ENCODE data around the gene PIMREG.

- TF ChIP-seq, protein P1, sequence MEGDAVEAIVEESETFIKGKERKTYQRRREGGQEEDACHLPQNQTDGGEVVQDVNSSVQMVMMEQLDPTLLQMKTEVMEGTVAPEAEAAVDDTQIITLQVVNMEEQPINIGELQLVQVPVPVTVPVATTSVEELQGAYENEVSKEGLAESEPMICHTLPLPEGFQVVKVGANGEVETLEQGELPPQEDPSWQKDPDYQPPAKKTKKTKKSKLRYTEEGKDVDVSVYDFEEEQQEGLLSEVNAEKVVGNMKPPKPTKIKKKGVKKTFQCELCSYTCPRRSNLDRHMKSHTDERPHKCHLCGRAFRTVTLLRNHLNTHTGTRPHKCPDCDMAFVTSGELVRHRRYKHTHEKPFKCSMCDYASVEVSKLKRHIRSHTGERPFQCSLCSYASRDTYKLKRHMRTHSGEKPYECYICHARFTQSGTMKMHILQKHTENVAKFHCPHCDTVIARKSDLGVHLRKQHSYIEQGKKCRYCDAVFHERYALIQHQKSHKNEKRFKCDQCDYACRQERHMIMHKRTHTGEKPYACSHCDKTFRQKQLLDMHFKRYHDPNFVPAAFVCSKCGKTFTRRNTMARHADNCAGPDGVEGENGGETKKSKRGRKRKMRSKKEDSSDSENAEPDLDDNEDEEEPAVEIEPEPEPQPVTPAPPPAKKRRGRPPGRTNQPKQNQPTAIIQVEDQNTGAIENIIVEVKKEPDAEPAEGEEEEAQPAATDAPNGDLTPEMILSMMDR (optimal IDR thresholded peaks at IDR 0.05 in 1 of 3, IDR thresholded peaks at IDR 0.05 in 1 of 3, conservative IDR thresholded peaks at IDR 0.05 in 1 of 3; ENCODE audit: extremely low read depth in 1 of 3, insufficient read depth in 2 of 3, low read length in 3 of 3): no peak
- no peak for TF ChIP-seq EZH2 (IDR thresholded peaks at IDR 0.05; ENCODE audit: low read length)
Observed at GRCh38 chr17:6476076-6476809, 32.0 kb downstream of the PIMREG start.
